SJCRH30 (cell line): Measurements from ENCODE around the gene TNK2. TPM values are rescaled to one million over a fixed set of nuclear protein-coding genes. Genes with fewer than 3 reads are reported as not detected.
A peak's percentile ranks its signal among the peaks of the same experiment; 100 is the strongest.

Source experiments
- DNase-seq, 2 experiments: peaks; one replicate each; pipeline ENCODE4 v3.0.0-alpha.2; 2015 to 2020
- H3K27ac ChIP-seq: fragments of 250-450 bp; sonication (Bioruptor Pico); 2 replicates; pipeline ENCODE4 v1.5.1; 2020; ENCODE audit warnings: mild to moderate bottlenecking, moderate library complexity
- H3K27me3 ChIP-seq: fragments of 250-450 bp; sonication (Bioruptor Pico); 2 replicates; pipeline ENCODE4 v1.5.1; 2020; ENCODE audit warnings: mild to moderate bottlenecking, moderate library complexity
- H3K36me3 ChIP-seq: fragments of 250-450 bp; sonication (Bioruptor Pico); 2 replicates; pipeline ENCODE4 v1.5.1; 2020; ENCODE audit warnings: mild to moderate bottlenecking, moderate library complexity
- H3K4me1 ChIP-seq: fragments of 250-450 bp; sonication (Bioruptor Pico); 2 replicates; pipeline ENCODE4 v1.5.1; 2020; ENCODE audit warnings: mild to moderate bottlenecking, moderate library complexity
- H3K4me3 ChIP-seq: fragments of 250-450 bp; sonication (Bioruptor Pico); 2 replicates; pipeline ENCODE4 v1.5.1; 2020; ENCODE audit warnings: mild to moderate bottlenecking, moderate library complexity
- H3K9me3 ChIP-seq: fragments of 250-450 bp; sonication (Bioruptor Pico); replicated peaks from 2 replicates; pipeline ENCODE4 v1.5.1; 2020; ENCODE audit warnings: mild to moderate bottlenecking, moderate library complexity
- total RNA-seq: library from RNA; depleted of rRNA; stranded (reverse); fragments of >200 nt; shearing (Covaris generic); gene quantifications from 2 replicates; pipeline ENCODE4 v1.2.3, GENCODE V29; 2014

Gene TNK2
- total RNA-seq, 1 experiment from 2014 or later: 21.8 TPM

DNA sequence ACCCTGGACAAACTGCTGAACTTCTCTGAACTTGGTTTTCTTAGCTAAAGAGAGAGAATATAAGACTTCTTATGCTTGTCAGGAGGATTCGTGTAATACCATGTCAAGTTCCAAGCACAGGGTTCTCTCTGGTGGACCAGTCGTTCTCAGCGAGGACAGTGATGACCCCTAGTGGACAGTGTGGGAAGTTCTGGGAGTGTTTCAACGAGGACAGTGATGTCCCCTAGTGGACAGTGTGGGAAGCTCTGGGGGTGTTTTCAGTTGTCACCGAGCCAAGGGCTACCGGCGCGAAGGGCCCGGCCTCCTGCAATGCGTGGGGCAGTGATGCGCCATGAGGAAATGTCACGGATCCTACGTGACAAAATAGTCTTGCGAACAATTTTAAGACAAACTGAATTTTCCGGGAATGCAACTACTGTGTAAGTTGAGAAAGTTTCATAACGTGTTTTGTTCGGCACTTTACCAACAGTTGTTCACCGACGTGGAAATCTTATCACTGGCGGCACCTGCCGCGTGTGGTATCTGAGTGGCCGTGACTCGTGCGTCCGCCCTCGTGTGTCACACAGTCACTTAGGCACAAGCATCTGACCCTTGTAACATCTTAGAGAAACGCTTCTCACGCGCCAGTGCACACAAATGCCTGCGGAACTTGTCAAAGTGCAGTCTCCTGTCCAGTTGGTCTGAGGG, 57.4 kb downstream of the TNK2 start:
- H3K27me3 ChIP-seq: no peaks in the 10 kb centered on the region
- H3K36me3 ChIP-seq: no peaks in the 10 kb centered on the region
- H3K4me1 ChIP-seq: no peaks in the 10 kb centered on the region
- H3K4me3 ChIP-seq: no peak overlapping the region
- peak; percentile 82 to 94 for DNase-seq
- no peaks in the 10 kb centered on the region for H3K9me3 ChIP-seq
- no peak overlapping the region for H3K27ac ChIP-seq

DNA sequence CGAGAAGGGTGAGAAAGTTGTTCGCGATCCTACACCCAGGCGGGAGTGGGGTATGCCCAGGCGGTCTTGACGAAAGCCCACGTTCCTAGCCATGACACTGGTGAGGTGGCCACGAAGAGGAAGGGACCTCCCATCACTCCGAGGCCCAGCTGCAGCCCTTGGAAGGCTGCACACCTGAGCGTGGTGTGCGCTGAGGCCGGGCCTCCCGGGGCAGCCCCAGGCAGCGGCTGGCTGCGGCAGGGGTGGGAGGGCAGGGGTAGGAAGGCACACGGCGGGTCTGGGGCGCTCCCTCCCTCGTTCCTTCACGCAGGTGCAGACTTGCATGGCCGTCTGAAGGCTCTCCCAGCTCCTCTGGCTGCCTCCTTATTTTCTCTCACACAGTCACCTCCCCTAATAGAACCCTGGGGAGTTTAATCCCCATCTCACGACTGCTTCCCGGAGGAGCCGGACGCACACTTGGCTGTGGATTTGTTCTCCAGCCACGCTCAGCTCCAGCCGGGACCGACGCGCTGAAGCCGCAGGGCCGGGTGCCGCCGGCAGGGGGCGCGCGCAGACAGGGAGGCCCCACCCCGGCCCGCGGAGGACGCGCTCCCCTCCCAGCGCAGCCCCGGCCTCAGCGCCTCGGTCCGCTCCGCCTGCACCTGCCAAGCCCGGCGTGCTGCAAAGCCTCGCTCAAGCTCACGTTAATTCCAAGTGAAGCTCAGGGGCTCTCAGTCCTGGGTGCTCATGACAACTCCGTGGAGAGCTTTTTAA, 58.9 kb downstream of the TNK2 start:
- Histone ChIP-seq H3K27me3 (no peaks in the 10 kb centered on the region), H3K9me3 (no peaks in the 10 kb centered on the region), H3K4me1 (no peaks in the 10 kb centered on the region), H3K27ac (no peak overlapping the region), H3K36me3 (no peaks in the 10 kb centered on the region), H3K4me3 (no peak overlapping the region)
- DNase-seq: no peak

DNA sequence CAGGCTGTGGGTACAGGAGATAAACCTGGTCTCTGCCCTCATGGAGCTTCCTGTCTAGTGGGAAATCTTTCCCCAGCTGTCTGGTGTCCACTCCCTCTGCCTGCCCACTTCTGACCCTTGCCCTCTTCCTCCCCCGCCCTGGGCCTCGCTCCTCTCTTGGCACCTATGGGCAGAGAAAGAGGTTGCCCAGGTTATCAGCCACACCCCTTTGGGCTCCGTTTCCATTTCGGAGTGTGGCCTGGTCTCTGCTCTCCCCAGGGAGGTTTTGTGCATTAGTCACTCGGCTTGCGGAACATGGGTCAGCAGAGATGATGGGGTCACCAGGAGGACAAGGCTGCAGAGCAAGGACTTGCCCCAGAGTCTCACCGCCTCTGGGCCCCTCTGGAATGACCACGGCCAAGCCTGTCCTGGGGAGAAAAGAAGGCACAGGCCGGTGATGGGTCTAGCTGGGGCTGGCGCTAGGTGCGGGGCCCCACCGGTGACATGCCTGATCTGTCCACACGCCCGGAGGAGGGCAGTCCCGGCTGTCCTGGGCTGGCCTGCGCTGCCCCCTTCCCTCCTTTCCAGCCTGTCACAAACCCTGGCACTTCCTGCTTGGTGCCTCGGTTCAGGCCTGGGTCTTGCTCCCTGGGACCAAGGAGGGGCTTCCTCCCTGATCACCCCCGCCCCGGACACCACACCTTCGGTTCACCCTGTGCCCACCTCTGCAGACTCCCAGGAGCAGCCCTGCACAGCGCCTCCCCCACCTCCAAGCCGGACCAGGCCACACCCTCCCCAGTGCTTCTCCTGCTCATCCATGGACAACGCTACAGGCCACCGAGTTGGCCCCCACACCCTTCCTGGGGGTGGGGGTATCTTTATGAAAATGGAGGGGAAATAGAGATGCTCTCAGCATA, 61.0 kb downstream of the TNK2 start:
- Histone ChIP-seq H3K4me3 (no peak overlapping the region), H3K27me3 (no peaks in the 10 kb centered on the region), H3K4me1 (no peaks in the 10 kb centered on the region), H3K27ac (no peak overlapping the region), H3K36me3 (no peaks in the 10 kb centered on the region), H3K9me3 (no peaks in the 10 kb centered on the region)
- no peak for DNase-seq

DNA sequence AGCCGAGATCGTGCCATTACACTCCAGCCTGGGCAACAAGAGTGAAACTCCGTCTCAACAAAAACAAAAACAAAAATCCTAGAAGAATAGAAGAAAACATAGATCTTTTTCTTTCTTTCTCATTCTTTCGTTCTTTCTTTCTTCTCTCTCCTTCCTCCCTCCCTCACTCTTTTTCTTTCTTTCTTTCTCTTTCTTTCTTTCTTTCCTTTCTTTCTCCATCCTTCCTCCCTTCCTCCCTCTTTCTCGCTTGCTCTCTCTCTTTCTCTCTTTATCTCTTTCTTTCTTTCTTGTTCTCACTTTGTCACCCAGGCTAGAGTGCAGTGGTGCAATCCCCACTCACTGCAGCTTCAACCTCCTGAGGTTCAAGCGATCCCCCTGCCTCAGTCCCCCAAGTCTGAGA, 62.9 kb downstream of the TNK2 start:
- no peaks in the 10 kb centered on the region for H3K4me1 ChIP-seq
- no peak overlapping the region for H3K27ac ChIP-seq
- no peak overlapping the region for H3K4me3 ChIP-seq
- no peak for DNase-seq
- no peaks in the 10 kb centered on the region for H3K9me3 ChIP-seq
- no peaks in the 10 kb centered on the region for H3K36me3 ChIP-seq
- H3K27me3 ChIP-seq: no peaks in the 10 kb centered on the region

DNA sequence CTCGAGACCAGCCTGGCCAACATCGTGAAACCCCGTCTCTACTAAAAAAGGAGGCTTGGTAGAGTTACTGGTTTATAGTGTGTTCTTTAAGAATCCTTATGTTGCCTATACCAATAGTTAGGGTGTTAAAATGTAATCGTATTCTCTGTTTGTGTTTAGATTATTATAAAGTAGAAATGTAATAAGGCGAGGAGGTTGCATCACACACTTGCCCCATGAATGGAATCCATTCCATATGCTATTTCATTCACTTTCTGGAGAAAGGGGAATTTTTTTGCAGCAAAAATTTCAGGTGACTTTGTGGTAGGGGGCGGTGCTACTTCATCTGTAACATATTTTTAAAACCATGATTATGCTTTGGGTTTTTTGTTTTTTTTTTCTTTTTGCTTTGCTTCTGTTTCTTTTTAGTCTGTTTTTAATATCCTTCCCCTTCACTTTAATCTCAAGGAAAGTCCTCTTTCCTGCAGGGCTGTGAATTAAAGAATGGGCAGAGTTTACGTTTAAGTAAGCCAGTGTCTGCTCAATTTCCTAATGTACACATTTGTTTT, 63.6 kb downstream of the TNK2 start:
- Histone ChIP-seq H3K27me3 (no peaks in the 10 kb centered on the region), H3K4me1 (no peaks in the 10 kb centered on the region), H3K4me3 (no peak overlapping the region), H3K36me3 (no peaks in the 10 kb centered on the region), H3K27ac (no peak overlapping the region), H3K9me3 (no peaks in the 10 kb centered on the region)
- DNase-seq: no peak

GRCh38 chr3:195839260-195840010, 68.9 kb downstream of the TNK2 start:
- Histone ChIP-seq H3K27ac (no peak overlapping the region), H3K27me3 (no peaks in the 10 kb centered on the region), H3K4me1 (no peaks in the 10 kb centered on the region), H3K36me3 (no peaks in the 10 kb centered on the region), H3K9me3 (no peaks in the 10 kb centered on the region), H3K4me3 (no peak overlapping the region; the same call in 1 of the 2 replicates)
- peak in 1 of 2 experiments; percentile 44 for DNase-seq

DNA sequence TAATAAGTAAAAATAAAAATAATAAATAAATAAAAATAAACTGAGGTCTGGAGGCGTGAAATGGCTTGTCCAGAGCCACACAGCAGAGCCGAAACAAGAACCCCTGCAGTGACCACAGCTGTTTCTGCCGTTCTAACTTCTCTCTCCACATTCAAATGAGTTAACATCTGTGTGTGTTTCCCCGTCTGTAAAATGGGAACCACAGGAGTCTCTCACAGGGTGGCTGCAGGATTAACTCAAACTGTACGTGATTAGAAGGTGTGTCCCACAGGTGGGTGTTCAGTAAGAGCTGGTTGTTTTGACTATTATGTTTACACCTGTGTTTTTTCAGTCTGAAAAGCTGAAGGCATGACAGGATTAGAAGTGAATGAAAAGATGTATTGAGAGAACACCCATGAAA, 69.6 kb downstream of the TNK2 start:
- H3K27ac ChIP-seq: no peak overlapping the region
- no peaks in the 10 kb centered on the region for H3K36me3 ChIP-seq
- no peak overlapping the region for H3K4me3 ChIP-seq
- H3K27me3 ChIP-seq: no peaks in the 10 kb centered on the region
- H3K4me1 ChIP-seq: no peaks in the 10 kb centered on the region
- H3K9me3 ChIP-seq: no peaks in the 10 kb centered on the region
- no peak for DNase-seq

DNA sequence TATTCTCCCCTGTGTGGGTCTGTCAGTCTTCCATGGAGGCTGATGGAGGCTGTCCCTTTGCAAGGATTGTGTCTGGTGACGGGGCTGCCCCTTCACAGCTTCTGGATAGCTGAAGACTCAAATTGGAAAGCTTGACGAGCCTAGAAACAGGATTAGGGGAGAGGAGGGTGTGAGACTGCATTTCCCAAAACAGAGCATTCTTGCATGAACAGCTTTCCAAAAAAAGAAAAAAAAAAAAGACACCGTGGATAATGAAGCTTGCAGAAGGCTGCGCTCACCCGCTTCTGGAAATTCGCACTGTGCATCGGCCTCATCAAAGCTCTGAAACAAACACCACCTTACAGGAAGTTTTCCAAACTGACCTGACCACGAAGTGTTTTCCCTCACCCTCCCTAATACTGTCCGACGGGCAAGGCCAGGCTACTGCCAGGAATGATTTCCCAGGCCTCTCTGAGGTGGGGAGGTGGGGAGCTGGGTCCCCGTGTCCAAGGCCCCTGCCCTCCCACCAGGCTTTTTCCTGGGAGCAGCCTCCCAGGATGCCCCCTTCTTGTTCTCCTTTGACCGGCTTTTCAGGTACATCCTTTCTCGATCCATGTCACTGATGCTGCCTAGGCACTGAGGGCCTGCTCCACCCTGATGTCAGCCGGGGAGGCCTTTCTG, 71.7 kb downstream of the TNK2 start:
- Histone ChIP-seq H3K9me3 (no peaks in the 10 kb centered on the region), H3K27me3 (no peaks in the 10 kb centered on the region), H3K27ac (no peak overlapping the region), H3K36me3 (no peaks in the 10 kb centered on the region), H3K4me1 (no peaks in the 10 kb centered on the region), H3K4me3 (no peak overlapping the region)
- DNase-seq: no peak

- DNase-seq: no peak
Measured at GRCh38 chr3:195835791-195836190, 72.6 kb downstream of the TNK2 start.

DNA sequence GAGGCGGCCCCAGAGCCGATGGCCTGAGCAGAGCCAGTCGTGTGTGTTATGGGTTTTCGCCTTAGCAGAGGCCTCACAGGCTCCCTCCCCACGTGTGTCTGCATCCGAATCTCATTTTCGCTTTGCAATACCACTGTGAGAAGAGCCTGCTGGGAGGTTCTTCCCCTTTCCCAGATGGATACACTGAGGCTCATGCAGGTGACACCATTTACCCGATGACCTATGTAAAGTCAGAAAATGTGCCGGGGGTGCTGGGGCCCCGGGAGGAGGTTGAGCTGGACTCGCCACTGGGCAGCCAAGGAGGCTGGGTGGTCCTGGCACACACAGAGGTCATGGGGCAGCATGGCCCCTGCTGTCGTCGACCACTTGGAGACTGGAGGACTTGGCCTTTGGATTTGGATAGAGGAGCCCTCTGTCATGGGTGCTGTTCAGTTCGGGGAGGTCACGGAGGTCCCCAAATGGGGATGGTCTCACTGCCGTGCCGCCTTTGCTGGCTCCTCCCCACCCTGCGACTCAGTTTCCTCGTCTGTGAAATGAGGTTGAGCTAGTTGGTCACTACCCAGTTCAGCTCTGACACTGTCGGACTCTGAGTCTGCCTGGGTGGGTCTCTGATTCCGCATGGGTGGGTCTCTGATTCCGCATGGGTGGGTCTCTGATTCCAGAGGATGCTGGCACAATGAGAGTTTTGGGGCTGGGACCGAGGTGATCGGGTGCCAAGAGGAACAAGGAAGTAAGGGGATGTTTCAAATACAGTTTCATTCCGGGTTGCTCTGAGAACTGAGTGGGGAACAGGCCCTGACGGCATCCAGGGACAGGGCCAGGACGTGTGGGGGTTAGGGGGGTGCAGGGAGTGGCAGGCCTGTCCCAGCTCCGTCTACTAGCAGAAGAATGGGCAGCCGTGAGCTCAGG, 73.4 kb downstream of the TNK2 start:
- no peak overlapping the region for H3K27ac ChIP-seq
- no peaks in the 10 kb centered on the region for H3K27me3 ChIP-seq
- no peak overlapping the region for H3K4me3 ChIP-seq

More at GRCh38 chr3:195835791-195836190, 72.6 kb downstream of the TNK2 start:
- Histone ChIP-seq H3K27me3 (no peaks in the 10 kb centered on the region), H3K4me3 (no peak overlapping the region), H3K4me1 (no peaks in the 10 kb centered on the region), H3K27ac (no peak overlapping the region), H3K36me3 (no peaks in the 10 kb centered on the region), H3K9me3 (no peaks in the 10 kb centered on the region)

DNA sequence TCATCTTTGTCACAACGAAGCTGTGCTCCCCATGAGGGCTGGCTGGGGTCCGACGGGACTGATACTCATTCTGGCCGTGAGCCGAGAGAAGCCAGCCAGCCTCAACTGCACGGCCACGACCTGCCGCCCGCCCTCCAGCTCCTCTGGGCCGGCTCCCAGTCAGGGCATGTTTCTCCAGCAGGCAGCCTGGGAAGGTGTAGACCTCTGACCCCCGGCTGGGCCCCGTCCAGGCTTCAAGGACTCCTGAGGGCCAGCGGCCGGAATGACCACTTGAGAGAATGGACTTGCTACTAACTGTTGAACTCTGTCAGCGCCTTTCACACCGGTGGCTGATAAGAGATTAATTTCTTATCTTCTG, 78.5 kb downstream of the TNK2 start:
- Histone ChIP-seq H3K36me3 (no peaks in the 10 kb centered on the region), H3K4me3 (no peak overlapping the region), H3K27ac (no peak overlapping the region), H3K27me3 (0 out of 2 replicates have a peak, but pooled peaks cover 3% of the 10 kb centered on the region), H3K4me1 (no peaks in the 10 kb centered on the region), H3K9me3 (no peaks in the 10 kb centered on the region)
- DNase-seq: no peak

More for the DNA sequence above, 73.4 kb downstream of the TNK2 start:
- H3K36me3 ChIP-seq: no peaks in the 10 kb centered on the region
- H3K4me1 ChIP-seq: no peaks in the 10 kb centered on the region
- H3K9me3 ChIP-seq: no peaks in the 10 kb centered on the region
- no peak for DNase-seq

GRCh38 chr3:195828762-195829161, 79.6 kb downstream of the TNK2 start:
- 0 out of 2 replicates have a peak, but pooled peaks cover 3% of the 10 kb centered on the region for H3K27me3 ChIP-seq
- no peak overlapping the region for H3K4me3 ChIP-seq
- H3K27ac ChIP-seq: no peak overlapping the region
- no peaks in the 10 kb centered on the region for H3K9me3 ChIP-seq
- no peak for DNase-seq
- H3K36me3 ChIP-seq: no peaks in the 10 kb centered on the region
- H3K4me1 ChIP-seq: no peaks in the 10 kb centered on the region
